Panc1 (cell line): ENCODE measurements around the gene DYNLRB2. TPM values are rescaled to one million over a fixed set of nuclear protein-coding genes. Genes with fewer than 3 reads are reported as not detected.

Experiments used
- ATAC-seq: fragments of 200-7000 bp; cut with Tn5 transposase; 2 replicates; pipeline ENCODE4 v1.9.1; 2020; ENCODE audit warnings: mild to moderate bottlenecking, moderate library complexity
- BruUV-seq: library from RNA; stranded (reverse); fragments of 400-500 nt; replicated peaks from 2 replicates; lab custom pipeline; 2021; lab: Mats Ljungman, UMichigan
- CTCF ChIA-PET: fragments of 300-600 bp; sonication (Branson Sonifier 250); formaldehyde crosslinking; loops from one replicate; lab custom pipeline; 2022; ENCODE audit warnings: antibody characterized with exemption; lab: Charles Lee
- POLR2A ChIA-PET: fragments of 300-600 bp; sonication (Branson Sonifier 250); formaldehyde crosslinking; loops from one replicate; lab custom pipeline; 2022; ENCODE audit warnings: antibody characterized with exemption; lab: Charles Lee
- DNase-seq: peaks from one replicate; pipeline ENCODE4 v3.0.0-alpha.2; 2010; ENCODE audit warnings: low read depth, low spot score
- H3K27ac ChIP-seq: 2 replicates; pipeline ENCODE4 v1.5.1; 2011; ENCODE audit warnings: mild to moderate bottlenecking, low read length, inconsistent platforms
- H3K27me3 ChIP-seq: fragments of 200-500 bp; sonication (Bioruptor generic); 2 replicates; pipeline ENCODE4 v1.6.0; 2014; ENCODE audit warnings: low read length, inconsistent platforms; ENCODE audit not compliant: control insufficient read depth, insufficient read depth
- H3K36me3 ChIP-seq: fragments of 200-500 bp; sonication (Bioruptor generic); 2 replicates; pipeline ENCODE4 v1.5.1; 2014; ENCODE audit warnings: inconsistent platforms, mild to moderate bottlenecking, low read length, moderate library complexity; ENCODE audit not compliant: control insufficient read depth, insufficient read depth
- H3K4me1 ChIP-seq: 2 replicates; pipeline ENCODE4 v1.5.1; 2011; ENCODE audit warnings: inconsistent platforms, mild to moderate bottlenecking, low read length, moderate library complexity; ENCODE audit not compliant: control insufficient read depth, insufficient read depth
- H3K4me3 ChIP-seq, 2 experiments: 2 replicates each; pipeline ENCODE4 v1.5.1; 2011 to 2012; ENCODE audit warnings: low read depth in 2 of 2, low read length in 2 of 2, mild to moderate bottlenecking in 2 of 2, inconsistent platforms in 1 of 2, moderate library complexity in 1 of 2
- H3K9me3 ChIP-seq: fragments of 200-500 bp; sonication (Bioruptor generic); 2 replicates; pipeline ENCODE4 v1.5.1; 2014; ENCODE audit warnings: low read depth, mild to moderate bottlenecking, inconsistent platforms, low read length, moderate library complexity; ENCODE audit not compliant: control insufficient read depth, insufficient read depth
- POLR2AphosphoS5 ChIP-seq: IDR thresholded peaks from 2 replicates; pipeline ENCODE4 v1.6.1; 2012; ENCODE audit warnings: mild to moderate bottlenecking, low read depth, low read length, moderate library complexity
- SIN3A ChIP-seq: IDR thresholded peaks from 2 replicates; pipeline ENCODE4 v1.6.1; 2012; ENCODE audit warnings: low read depth, mild to moderate bottlenecking, low read length, moderate library complexity, borderline replicate concordance; ENCODE audit not compliant: insufficient read depth
- TCF7L2 ChIP-seq: IDR thresholded peaks from 2 replicates; pipeline ENCODE4 v1.6.1; 2011; ENCODE audit warnings: mild to moderate bottlenecking, low read depth, low read length, inconsistent platforms
- in situ Hi-C: cut with HindIII; loops from 2 replicates; pipeline ENCODE4 v1.10.0; 2016; ENCODE audit warnings: low sequenced_read_pairs, low pct_unique_long_range_greater_than_20kb
- intact Hi-C: fragments of 100-400 bp; cut with micrococcal nuclease; formaldehyde crosslinking; loops from one replicate; pipeline ENCODE4 v1.10.0; 2022; ENCODE audit not compliant: unreplicated experiment
- total RNA-seq: library from RNA; stranded (reverse); gene quantifications from one replicate; pipeline ENCODE4 v1.2.1, GENCODE V29; 2021; ENCODE audit not compliant: unreplicated experiment
- TF ChIP-seq, protein P1 (sequence below): fragments of 450-650 bp; IDR thresholded peaks from 2 replicates; pipeline ENCODE4 v1.5.1; 2017; ENCODE audit warnings: mild to moderate bottlenecking
- TF ChIP-seq, protein P2 (sequence below), 2 experiments: IDR thresholded peaks; 2 replicates each; pipeline ENCODE4 v1.6.1; 2011 to 2012; ENCODE audit warnings: low read depth in 2 of 2, control low read depth in 1 of 2, low read length in 1 of 2, mild to moderate bottlenecking in 1 of 2, moderate library complexity in 1 of 2; ENCODE audit not compliant: insufficient read depth in 1 of 2

The DYNLRB2 gene
- total RNA-seq, 1 experiment from 2014 or later = not detected

DNA sequence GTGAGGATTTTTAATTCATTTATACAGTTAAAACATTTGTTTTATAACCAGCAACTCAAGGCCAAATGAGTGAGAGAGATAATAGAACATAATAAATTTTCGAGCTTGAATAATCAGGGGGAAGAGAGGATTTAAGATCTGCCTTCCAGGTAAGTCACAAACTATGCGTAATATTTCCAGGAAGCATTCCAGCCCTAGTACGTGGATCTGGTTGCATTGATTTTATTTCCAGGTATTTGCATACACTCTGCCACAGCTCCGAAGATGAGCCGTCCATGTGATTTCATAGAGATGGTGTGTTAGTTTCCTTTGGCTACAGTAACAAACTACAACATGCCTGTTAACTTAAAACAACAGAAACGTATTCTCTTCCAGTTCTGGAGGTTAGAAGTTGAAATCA is 3.5 kb downstream of the DYNLRB2 start:
- Histone ChIP-seq H3K4me3 (no peak overlapping the region), H3K9me3 (no peaks in the 10 kb centered on the region), H3K36me3 (no peaks in the 10 kb centered on the region), H3K27ac (no peak overlapping the region), H3K27me3 (no peaks in the 10 kb centered on the region), H3K4me1 (no peaks in the 10 kb centered on the region)
- ATAC-seq (no peak), DNase-seq (no peak)
- TF ChIP-seq, protein P1, sequence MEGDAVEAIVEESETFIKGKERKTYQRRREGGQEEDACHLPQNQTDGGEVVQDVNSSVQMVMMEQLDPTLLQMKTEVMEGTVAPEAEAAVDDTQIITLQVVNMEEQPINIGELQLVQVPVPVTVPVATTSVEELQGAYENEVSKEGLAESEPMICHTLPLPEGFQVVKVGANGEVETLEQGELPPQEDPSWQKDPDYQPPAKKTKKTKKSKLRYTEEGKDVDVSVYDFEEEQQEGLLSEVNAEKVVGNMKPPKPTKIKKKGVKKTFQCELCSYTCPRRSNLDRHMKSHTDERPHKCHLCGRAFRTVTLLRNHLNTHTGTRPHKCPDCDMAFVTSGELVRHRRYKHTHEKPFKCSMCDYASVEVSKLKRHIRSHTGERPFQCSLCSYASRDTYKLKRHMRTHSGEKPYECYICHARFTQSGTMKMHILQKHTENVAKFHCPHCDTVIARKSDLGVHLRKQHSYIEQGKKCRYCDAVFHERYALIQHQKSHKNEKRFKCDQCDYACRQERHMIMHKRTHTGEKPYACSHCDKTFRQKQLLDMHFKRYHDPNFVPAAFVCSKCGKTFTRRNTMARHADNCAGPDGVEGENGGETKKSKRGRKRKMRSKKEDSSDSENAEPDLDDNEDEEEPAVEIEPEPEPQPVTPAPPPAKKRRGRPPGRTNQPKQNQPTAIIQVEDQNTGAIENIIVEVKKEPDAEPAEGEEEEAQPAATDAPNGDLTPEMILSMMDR = no peak
- TF ChIP-seq POLR2AphosphoS5 (no peak), SIN3A (no peak), TCF7L2 (no peak)
- TF ChIP-seq, protein P2, sequence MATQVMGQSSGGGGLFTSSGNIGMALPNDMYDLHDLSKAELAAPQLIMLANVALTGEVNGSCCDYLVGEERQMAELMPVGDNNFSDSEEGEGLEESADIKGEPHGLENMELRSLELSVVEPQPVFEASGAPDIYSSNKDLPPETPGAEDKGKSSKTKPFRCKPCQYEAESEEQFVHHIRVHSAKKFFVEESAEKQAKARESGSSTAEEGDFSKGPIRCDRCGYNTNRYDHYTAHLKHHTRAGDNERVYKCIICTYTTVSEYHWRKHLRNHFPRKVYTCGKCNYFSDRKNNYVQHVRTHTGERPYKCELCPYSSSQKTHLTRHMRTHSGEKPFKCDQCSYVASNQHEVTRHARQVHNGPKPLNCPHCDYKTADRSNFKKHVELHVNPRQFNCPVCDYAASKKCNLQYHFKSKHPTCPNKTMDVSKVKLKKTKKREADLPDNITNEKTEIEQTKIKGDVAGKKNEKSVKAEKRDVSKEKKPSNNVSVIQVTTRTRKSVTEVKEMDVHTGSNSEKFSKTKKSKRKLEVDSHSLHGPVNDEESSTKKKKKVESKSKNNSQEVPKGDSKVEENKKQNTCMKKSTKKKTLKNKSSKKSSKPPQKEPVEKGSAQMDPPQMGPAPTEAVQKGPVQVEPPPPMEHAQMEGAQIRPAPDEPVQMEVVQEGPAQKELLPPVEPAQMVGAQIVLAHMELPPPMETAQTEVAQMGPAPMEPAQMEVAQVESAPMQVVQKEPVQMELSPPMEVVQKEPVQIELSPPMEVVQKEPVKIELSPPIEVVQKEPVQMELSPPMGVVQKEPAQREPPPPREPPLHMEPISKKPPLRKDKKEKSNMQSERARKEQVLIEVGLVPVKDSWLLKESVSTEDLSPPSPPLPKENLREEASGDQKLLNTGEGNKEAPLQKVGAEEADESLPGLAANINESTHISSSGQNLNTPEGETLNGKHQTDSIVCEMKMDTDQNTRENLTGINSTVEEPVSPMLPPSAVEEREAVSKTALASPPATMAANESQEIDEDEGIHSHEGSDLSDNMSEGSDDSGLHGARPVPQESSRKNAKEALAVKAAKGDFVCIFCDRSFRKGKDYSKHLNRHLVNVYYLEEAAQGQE (IDR thresholded peaks at IDR 0.05; ENCODE audit: insufficient read depth in 1 of 2, low read depth in 2 of 2, low read length in 1 of 2) = no peak
- ChIA-PET CTCF (no interaction called here), POLR2A (no interaction called here)
- in situ Hi-C loops = no loop called here
- BruUV-seq = no TSS peak
- intact Hi-C loops = no loop called here

- in situ Hi-C loops (no loop called here), intact Hi-C loops (no loop called here)
- CTCF ChIA-PET = no interaction called here
- no peaks in the 10 kb centered on the region for H3K9me3 ChIP-seq
- no peaks in the 10 kb centered on the region for H3K36me3 ChIP-seq
- no peaks in the 10 kb centered on the region for H3K4me1 ChIP-seq
- POLR2A ChIA-PET = no interaction called here
- no peaks in the 10 kb centered on the region for H3K27me3 ChIP-seq
- BruUV-seq = no TSS peak
- no peak overlapping the region for H3K27ac ChIP-seq
- DNase-seq (no peak), ATAC-seq (no peak)
- no peak overlapping the region for H3K4me3 ChIP-seq
- TF ChIP-seq, protein P1 = no peak
- TF ChIP-seq TCF7L2 (no peak), POLR2AphosphoS5 (no peak), SIN3A (no peak)
- TF ChIP-seq, protein P2 (IDR thresholded peaks at IDR 0.05; ENCODE audit: insufficient read depth in 1 of 2, low read depth in 2 of 2, low read length in 1 of 2) = no peak
Measured at GRCh38 chr16:80546249-80546648, 5.5 kb downstream of the DYNLRB2 start.
